Prostate gland (tissue), 2 donors: ENCODE data around the gene FKBP14. TPM values are rescaled to one million over a fixed set of nuclear protein-coding genes. Genes with fewer than 3 reads are reported as not detected.

Experiments
- DNase-seq: peaks from one replicate; pipeline ENCODE4 v3.0.0-alpha.2; 2019; ENCODE audit warnings: low spot score
- H3K27ac ChIP-seq, 2 donors: fragments of 200-600 bp; sonication (generic); 2 replicates each; pipeline ENCODE4 v1.5.1; 2017 to 2019
- H3K27me3 ChIP-seq: fragments of 200-600 bp; sonication (generic); replicated peaks from 2 replicates; pipeline ENCODE4 v1.5.1; 2019; ENCODE audit not compliant: insufficient read depth
- H3K36me3 ChIP-seq, 2 donors: fragments of 200-600 bp; sonication (generic); 1 replicate in 1 of 2; 2 replicates in 1 of 2; pipeline versions ENCODE4 v1.5.1 to v1.8.1; 2017 to 2019
- H3K4me1 ChIP-seq: fragments of 200-600 bp; sonication (generic); replicated peaks from 2 replicates; pipeline ENCODE4 v1.5.1; 2019
- H3K4me3 ChIP-seq, 2 donors: fragments of 200-600 bp; sonication (generic); 2 replicates each; pipeline ENCODE4 v1.5.1; 2017 to 2019
- H3K9me3 ChIP-seq: fragments of 200-600 bp; sonication (generic); 2 replicates; pipeline ENCODE4 v1.5.1; 2017
- CTCF ChIP-seq, 4 experiments: fragments of 200-600 bp in 2 of 4; fragments of 450-650 bp in 2 of 4; sonication (generic) in 2 of 4; IDR thresholded peaks; 1 replicate in 3 of 4; 2 replicates in 1 of 4; pipeline ENCODE4 v1.5.1; 2016 to 2019; ENCODE audit warnings: antibody characterized with exemption in 4 of 4, mild to moderate bottlenecking in 2 of 4, moderate library complexity in 2 of 4
- POLR2A ChIP-seq: fragments of 450-650 bp; IDR thresholded peaks from one replicate; pipeline ENCODE4 v1.6.1; 2016; ENCODE audit warnings: antibody characterized with exemption, mild to moderate bottlenecking
- POLR2AphosphoS5 ChIP-seq: sonication (generic); formaldehyde crosslinking; IDR thresholded peaks from one replicate; pipeline ENCODE4 v1.6.1; 2017; ENCODE audit warnings: antibody characterized with exemption
- WGBS: methylation state at CpG from one replicate; pipeline ENCODE4 v1.1.5; 2018; 5-methylcytosine and 5-hydroxymethylcytosine counted together
- intact Hi-C: fragments of 100-400 bp; cut with DNase I; formaldehyde crosslinking; loops from one replicate; pipeline ENCODE4 v1.14.2; 2022
- total RNA-seq, 2 donors: library from RNA; depleted of rRNA; stranded (reverse); fragments of >200 nt; gene quantifications; one replicate each; pipeline ENCODE4 v1.1.0, GENCODE V29; 2016

Gene FKBP14
- total RNA-seq, 2 donors from 2014 or later: 8.4 to 9.5 TPM

GRCh38 chr7:29971566-29972314 lies 54.8 kb downstream of the FKBP14 start:
- Histone ChIP-seq H3K4me3 (no peak overlapping the region), H3K36me3 (no peaks in the 10 kb centered on the region), H3K4me1 (no peaks in the 10 kb centered on the region), H3K27me3 (no peaks in the 10 kb centered on the region), H3K27ac (no peak overlapping the region), H3K9me3 (no peaks in the 10 kb centered on the region)
- WGBS: 76% methylated on average over 5 of the region's 5 CpGs
- no peak for DNase-seq
- TF ChIP-seq POLR2AphosphoS5 (no peak), POLR2A (no peak), CTCF (IDR thresholded peaks at IDR 0.05) (no peak)
- intact Hi-C loops: no loop called here

GRCh38 chr7:29970158-29970557 lies 56.3 kb downstream of the FKBP14 start:
- Histone ChIP-seq H3K27me3 (no peaks in the 10 kb centered on the region), H3K9me3 (no peaks in the 10 kb centered on the region), H3K4me3 (no peak overlapping the region), H3K27ac (no peak overlapping the region), H3K36me3 (no peaks in the 10 kb centered on the region), H3K4me1 (no peaks in the 10 kb centered on the region)
- TF ChIP-seq POLR2AphosphoS5 (no peak), POLR2A (no peak), CTCF (IDR thresholded peaks at IDR 0.05) (no peak)
- 79% methylated on average over 1 of the region's 1 CpG for WGBS
- intact Hi-C loops: no loop called here
- DNase-seq: no peak

- TF ChIP-seq CTCF (IDR thresholded peaks at IDR 0.05) (no peak), POLR2AphosphoS5 (no peak), POLR2A (no peak)
- Histone ChIP-seq H3K4me1 (no peaks in the 10 kb centered on the region), H3K27me3 (no peaks in the 10 kb centered on the region), H3K36me3 (no peaks in the 10 kb centered on the region), H3K4me3 (no peak overlapping the region), H3K27ac (no peak overlapping the region), H3K9me3 (no peaks in the 10 kb centered on the region)
- intact Hi-C loops: no loop called here
- no peak for DNase-seq
- 78% methylated on average over 2 of the region's 2 CpGs for WGBS
Measured at GRCh38 chr7:29969738-29970137, 56.8 kb downstream of the FKBP14 start.

- H3K36me3 ChIP-seq: no peaks in the 10 kb centered on the region
- H3K4me1 ChIP-seq: no peaks in the 10 kb centered on the region
- WGBS: 86% methylated on average over 12 of the region's 12 CpGs
- TF ChIP-seq CTCF (IDR thresholded peaks at IDR 0.05) (no peak), POLR2AphosphoS5 (no peak), POLR2A (no peak)
- no peak overlapping the region for H3K27ac ChIP-seq
- DNase-seq: no peak
- H3K27me3 ChIP-seq: no peaks in the 10 kb centered on the region
- intact Hi-C loops: no loop called here
- H3K4me3 ChIP-seq: no peak overlapping the region
- no peaks in the 10 kb centered on the region for H3K9me3 ChIP-seq
Measured at GRCh38 chr7:29968683-29969395, 57.7 kb downstream of the FKBP14 start.
